Osteoblast (primary cell): ENCODE results near the gene FUCA1. TPM values are rescaled to one million over a fixed set of nuclear protein-coding genes. Genes with fewer than 3 reads are reported as not detected.
"Not testable (repeated sequence)": the region's sequence is repeated elsewhere in the genome, so short reads cannot be mapped to it uniquely, and the experiment has no call there.

Experiments
- DNase-seq: peaks from one replicate; pipeline ENCODE4 v3.0.0; 2011; ENCODE audit warnings: low spot score, mixed read lengths; ENCODE audit not compliant: insufficient read length; ENCODE audit errors: missing footprints
- H2AFZ ChIP-seq: 2 replicates; pipeline ENCODE4 v1.6.0; 2011; ENCODE audit warnings: mild to moderate bottlenecking, low read length
- H3K27ac ChIP-seq: 2 replicates; pipeline ENCODE4 v1.5.1; 2011; ENCODE audit warnings: mild to moderate bottlenecking, low read depth, low read length, moderate library complexity
- H3K27me3 ChIP-seq: 2 replicates; pipeline ENCODE4 v1.6.0; 2012; ENCODE audit warnings: mild to moderate bottlenecking, control low read depth, inconsistent platforms, low read length, moderate library complexity; ENCODE audit not compliant: insufficient read depth
- H3K36me3 ChIP-seq: 2 replicates; pipeline ENCODE4 v1.5.1; 2011; ENCODE audit warnings: mild to moderate bottlenecking, low read length, control low read depth, moderate library complexity; ENCODE audit not compliant: insufficient read depth
- H3K4me1 ChIP-seq: 2 replicates; pipeline ENCODE4 v1.5.1; 2011; ENCODE audit warnings: mild to moderate bottlenecking, low read length, control low read depth, moderate library complexity; ENCODE audit not compliant: insufficient read depth
- H3K4me2 ChIP-seq: 2 replicates; pipeline ENCODE4 v1.6.0; 2011; ENCODE audit warnings: mild to moderate bottlenecking, low read length; ENCODE audit not compliant: insufficient read depth
- H3K4me3 ChIP-seq: fragments of 200-600 bp; sonication (generic); 3 replicates; pipeline ENCODE4 v1.5.1; 2012; ENCODE audit warnings: mild to moderate bottlenecking, low read length, inconsistent platforms; ENCODE audit not compliant: insufficient read depth
- H3K79me2 ChIP-seq: 2 replicates; pipeline ENCODE4 v1.6.0; 2012; ENCODE audit warnings: mild to moderate bottlenecking, low read length, control low read depth, inconsistent platforms; ENCODE audit not compliant: insufficient read depth
- H3K9me3 ChIP-seq: 2 replicates; pipeline ENCODE4 v1.5.1; 2011; ENCODE audit warnings: low read depth, low read length, control low read depth
- H4K20me1 ChIP-seq: 2 replicates; pipeline ENCODE4 v1.6.0; 2012; ENCODE audit warnings: mild to moderate bottlenecking, low read length, control low read depth; ENCODE audit not compliant: insufficient read depth
- CTCF ChIP-seq: IDR thresholded peaks from 2 replicates; pipeline ENCODE4 v1.5.1; 2011; ENCODE audit warnings: mild to moderate bottlenecking, low read depth, low read length, moderate library complexity; ENCODE audit errors: extremely low read depth
- total RNA-seq: library from RNA; depleted of rRNA; stranded (reverse); fragments of >200 nt; gene quantifications from 2 replicates; pipeline ENCODE4 v1.2.3, GENCODE V29; 2012

FUCA1 gene
- total RNA-seq, 1 donor: 34.7 TPM

GRCh38 chr1:23838401-23838866 is 29.7 kb downstream of the FUCA1 start:
- peak overlapping the region; percentile 78 for H3K4me2 ChIP-seq
- peaks cover 8% of the 10 kb centered on the region for H3K4me1 ChIP-seq
- DNase-seq: peak; percentile 92
- H3K9me3 ChIP-seq: no peaks in the 10 kb centered on the region
- peak overlapping the region; percentile 62 for H3K4me3 ChIP-seq
- H3K36me3 ChIP-seq: no peaks in the 10 kb centered on the region
- H3K27ac ChIP-seq: no peak overlapping the region
- H3K79me2 ChIP-seq: no peaks in the 10 kb centered on the region
- TF ChIP-seq CTCF: no peak
- peaks cover 9% of the 10 kb centered on the region for H3K27me3 ChIP-seq
- H2AFZ ChIP-seq: peak overlapping the region; percentile 47
- H4K20me1 ChIP-seq: no peaks in the 10 kb centered on the region

- TF ChIP-seq CTCF: no peak
- peaks cover 8% of the 10 kb centered on the region for H3K4me1 ChIP-seq
- DNase-seq: no peak
- no peaks in the 10 kb centered on the region for H4K20me1 ChIP-seq
- H3K79me2 ChIP-seq: no peaks in the 10 kb centered on the region
- H3K27me3 ChIP-seq: peaks cover 9% of the 10 kb centered on the region
- H3K27ac ChIP-seq: no peak overlapping the region
- H3K4me2 ChIP-seq: peak overlapping the region; percentile 78
- H3K9me3 ChIP-seq: no peaks in the 10 kb centered on the region
- H2AFZ ChIP-seq: no peak overlapping the region
- H3K4me3 ChIP-seq: peak overlapping the region; percentile 62
- no peaks in the 10 kb centered on the region for H3K36me3 ChIP-seq
These were observed 30.2 kb downstream of the FUCA1 start for GRCh38 chr1:23837908-23838307.

GRCh38 chr1:23836037-23836436 is 32.1 kb downstream of the FUCA1 start:
- TF ChIP-seq CTCF: no peak
- no peaks in the 10 kb centered on the region for H4K20me1 ChIP-seq
- H3K4me1 ChIP-seq: peaks cover 8% of the 10 kb centered on the region
- H3K9me3 ChIP-seq: no peaks in the 10 kb centered on the region
- H3K4me2 ChIP-seq: no peak overlapping the region
- no peak overlapping the region for H3K4me3 ChIP-seq
- H3K27ac ChIP-seq: no peak overlapping the region
- no peaks in the 10 kb centered on the region for H3K79me2 ChIP-seq
- DNase-seq: no peak
- no peak overlapping the region for H2AFZ ChIP-seq
- peaks cover 6% of the 10 kb centered on the region for H3K27me3 ChIP-seq
- H3K36me3 ChIP-seq: no peaks in the 10 kb centered on the region

- H4K20me1 ChIP-seq, H3K4me3 ChIP-seq, H3K9me3 ChIP-seq, H2AFZ ChIP-seq, DNase-seq, H3K27me3 ChIP-seq, H3K4me2 ChIP-seq, H3K79me2 ChIP-seq, H3K36me3 ChIP-seq, H3K27ac ChIP-seq, H3K4me1 ChIP-seq: not testable (repeated sequence)
These were observed 33.9 kb downstream of the FUCA1 start for GRCh38 chr1:23834156-23834555.
